DND-41 (cell line): Measurements from ENCODE around the gene NOP16.

Experiments used
- ATAC-seq: fragments of 200-7000 bp; cut with Tn5 transposase; 3 replicates; pipeline ENCODE4 v1.9.1; 2021; ENCODE audit warnings: low read depth; ENCODE audit not compliant: insufficient read depth
- DNase-seq: peaks from one replicate; pipeline ENCODE4 v3.0.0-alpha.2; 2020
- H2AFZ ChIP-seq: 2 replicates; pipeline ENCODE4 v1.6.0; 2012; ENCODE audit warnings: low read depth, low read length
- H3K27ac ChIP-seq: 2 replicates; pipeline ENCODE4 v1.5.1; 2012; ENCODE audit warnings: low read length, inconsistent platforms
- H3K27me3 ChIP-seq: fragments of 200-600 bp; sonication (generic); 2 replicates; pipeline ENCODE4 v1.6.0; 2012; ENCODE audit warnings: low read length, mild to moderate bottlenecking, inconsistent platforms; ENCODE audit not compliant: insufficient read depth, poor library complexity
- H3K36me3 ChIP-seq: 2 replicates; pipeline ENCODE4 v1.5.1; 2012; ENCODE audit warnings: low read length, inconsistent platforms; ENCODE audit not compliant: insufficient read depth
- H3K4me1 ChIP-seq: 2 replicates; pipeline ENCODE4 v1.5.1; 2012; ENCODE audit warnings: mild to moderate bottlenecking, low read length; ENCODE audit not compliant: insufficient read depth
- H3K4me2 ChIP-seq: 2 replicates; pipeline ENCODE4 v1.6.0; 2012; ENCODE audit warnings: mild to moderate bottlenecking, moderate library complexity, low read length, inconsistent platforms; ENCODE audit not compliant: insufficient read depth
- H3K4me3 ChIP-seq, 2 experiments: fragments of 200-600 bp in 1 of 2; shearing (Covaris generic) in 1 of 2; 2 replicates each; pipeline ENCODE4 v1.5.1; 2012 to 2016; ENCODE audit warnings: inconsistent platforms in 2 of 2, low read length in 2 of 2, mild to moderate bottlenecking in 2 of 2, low read depth in 1 of 2, moderate library complexity in 1 of 2
- H3K79me2 ChIP-seq: 2 replicates; pipeline ENCODE4 v1.6.0; 2012; ENCODE audit warnings: low read length, inconsistent platforms; ENCODE audit not compliant: insufficient read depth
- H3K9ac ChIP-seq: 2 replicates; pipeline ENCODE4 v1.6.0; 2012; ENCODE audit warnings: low read depth, mild to moderate bottlenecking, inconsistent platforms, low read length, moderate library complexity
- H3K9me3 ChIP-seq: 2 replicates; pipeline ENCODE4 v1.5.1; 2012; ENCODE audit warnings: low read length, moderate library complexity, mild to moderate bottlenecking, inconsistent platforms; ENCODE audit not compliant: insufficient read depth, severe bottlenecking
- H4K20me1 ChIP-seq: 2 replicates; pipeline ENCODE4 v1.6.0; 2012; ENCODE audit warnings: low read length; ENCODE audit not compliant: insufficient read depth
- EZH2 ChIP-seq: IDR thresholded peaks from 3 replicates; pipeline ENCODE4 v1.6.1; 2012; ENCODE audit warnings: borderline replicate concordance, low read depth, mild to moderate bottlenecking, moderate library complexity, low read length, inconsistent platforms; ENCODE audit not compliant: severe bottlenecking
- TF ChIP-seq, protein P1 (sequence below): IDR thresholded peaks from 2 replicates; pipeline ENCODE4 v1.5.1; 2012; ENCODE audit warnings: borderline replicate concordance, low read length, moderate library complexity, mild to moderate bottlenecking; ENCODE audit not compliant: poor library complexity, severe bottlenecking; ENCODE audit errors: extremely low read depth

Gene NOP16

DNA sequence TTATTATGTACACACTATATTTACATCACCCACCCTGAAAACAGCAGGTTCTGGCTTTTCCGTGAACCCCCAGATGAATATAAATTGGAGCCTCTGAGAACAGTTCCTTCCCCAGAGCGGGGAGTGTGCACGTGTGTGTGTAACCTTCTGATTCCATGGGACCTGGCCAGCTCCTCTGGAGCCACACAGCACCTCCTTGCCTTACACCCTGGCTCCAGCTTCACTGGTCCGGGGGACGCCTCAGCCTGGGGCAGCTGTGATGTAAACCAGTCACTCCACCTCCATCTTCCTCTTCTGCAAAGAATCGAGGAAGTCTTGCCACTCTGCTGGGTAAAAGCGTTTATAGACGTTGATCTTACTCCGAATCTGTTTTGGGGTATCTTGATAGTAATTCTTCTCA is 4.4 kb downstream of the NOP16 start:
- H3K4me3 ChIP-seq, result no peak overlapping the region
- H3K27me3 ChIP-seq, result no peaks in the 10 kb centered on the region
- H3K9me3 ChIP-seq, result no peaks in the 10 kb centered on the region
- H4K20me1 ChIP-seq, result peaks cover 47% of the 10 kb centered on the region
- ATAC-seq (no peak), DNase-seq (no peak)
- H3K79me2 ChIP-seq, result peaks cover 41% of the 10 kb centered on the region
- H3K4me2 ChIP-seq, result no peak overlapping the region
- no peak for TF ChIP-seq EZH2
- TF ChIP-seq, protein P1, sequence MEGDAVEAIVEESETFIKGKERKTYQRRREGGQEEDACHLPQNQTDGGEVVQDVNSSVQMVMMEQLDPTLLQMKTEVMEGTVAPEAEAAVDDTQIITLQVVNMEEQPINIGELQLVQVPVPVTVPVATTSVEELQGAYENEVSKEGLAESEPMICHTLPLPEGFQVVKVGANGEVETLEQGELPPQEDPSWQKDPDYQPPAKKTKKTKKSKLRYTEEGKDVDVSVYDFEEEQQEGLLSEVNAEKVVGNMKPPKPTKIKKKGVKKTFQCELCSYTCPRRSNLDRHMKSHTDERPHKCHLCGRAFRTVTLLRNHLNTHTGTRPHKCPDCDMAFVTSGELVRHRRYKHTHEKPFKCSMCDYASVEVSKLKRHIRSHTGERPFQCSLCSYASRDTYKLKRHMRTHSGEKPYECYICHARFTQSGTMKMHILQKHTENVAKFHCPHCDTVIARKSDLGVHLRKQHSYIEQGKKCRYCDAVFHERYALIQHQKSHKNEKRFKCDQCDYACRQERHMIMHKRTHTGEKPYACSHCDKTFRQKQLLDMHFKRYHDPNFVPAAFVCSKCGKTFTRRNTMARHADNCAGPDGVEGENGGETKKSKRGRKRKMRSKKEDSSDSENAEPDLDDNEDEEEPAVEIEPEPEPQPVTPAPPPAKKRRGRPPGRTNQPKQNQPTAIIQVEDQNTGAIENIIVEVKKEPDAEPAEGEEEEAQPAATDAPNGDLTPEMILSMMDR, result no peak
- H3K36me3 ChIP-seq, result peaks cover 66% of the 10 kb centered on the region
- H3K9ac ChIP-seq, result no peak overlapping the region
- peaks cover 22% of the 10 kb centered on the region for H3K4me1 ChIP-seq
- no peak overlapping the region for H2AFZ ChIP-seq
- no peak overlapping the region for H3K27ac ChIP-seq

DNA sequence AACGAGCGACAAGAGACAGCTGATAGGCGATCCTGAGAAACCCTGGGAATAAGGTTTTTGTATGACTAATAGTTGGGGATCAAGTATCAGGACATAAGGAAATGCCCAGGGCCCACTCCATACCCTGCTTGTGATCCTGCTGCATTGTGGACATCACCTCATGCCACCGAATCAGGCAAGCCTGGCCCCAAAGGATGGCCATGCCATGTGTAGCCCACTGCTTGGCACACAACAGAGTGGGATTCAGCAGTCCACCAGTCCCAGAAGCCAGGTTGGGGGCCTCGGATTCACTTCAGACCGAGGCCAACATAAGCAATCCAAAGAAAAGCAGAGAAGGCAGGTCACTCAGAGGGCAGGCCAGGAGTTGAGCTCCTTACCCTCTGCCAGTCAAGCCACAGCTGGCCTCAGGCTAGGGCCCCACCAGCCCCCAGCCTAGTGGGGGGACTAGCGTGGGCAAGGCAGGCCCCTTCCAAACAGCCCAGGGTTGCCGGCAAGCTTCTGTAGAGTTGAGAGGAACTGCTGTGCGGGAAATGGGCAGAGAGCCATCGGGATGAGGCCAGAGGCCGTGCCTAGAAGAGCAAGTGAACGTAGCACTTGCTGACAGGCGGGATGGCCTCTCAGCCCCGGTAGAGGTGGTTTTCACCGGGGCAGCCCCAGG is 5.0 kb downstream of the NOP16 start:
- DNase-seq (no peak), ATAC-seq (no peak)
- Histone ChIP-seq H3K27ac (no peak overlapping the region), H3K4me3 (no peak overlapping the region), H3K9ac (no peak overlapping the region), H3K27me3 (no peaks in the 10 kb centered on the region), H3K79me2 (peaks cover 40% of the 10 kb centered on the region), H3K36me3 (peaks cover 66% of the 10 kb centered on the region), H3K9me3 (no peaks in the 10 kb centered on the region), H4K20me1 (peaks cover 47% of the 10 kb centered on the region), H2AFZ (no peak overlapping the region), H3K4me1 (peaks cover 22% of the 10 kb centered on the region), H3K4me2 (no peak overlapping the region)
- TF ChIP-seq, protein P1, result no peak
- no peak for TF ChIP-seq EZH2

DNA sequence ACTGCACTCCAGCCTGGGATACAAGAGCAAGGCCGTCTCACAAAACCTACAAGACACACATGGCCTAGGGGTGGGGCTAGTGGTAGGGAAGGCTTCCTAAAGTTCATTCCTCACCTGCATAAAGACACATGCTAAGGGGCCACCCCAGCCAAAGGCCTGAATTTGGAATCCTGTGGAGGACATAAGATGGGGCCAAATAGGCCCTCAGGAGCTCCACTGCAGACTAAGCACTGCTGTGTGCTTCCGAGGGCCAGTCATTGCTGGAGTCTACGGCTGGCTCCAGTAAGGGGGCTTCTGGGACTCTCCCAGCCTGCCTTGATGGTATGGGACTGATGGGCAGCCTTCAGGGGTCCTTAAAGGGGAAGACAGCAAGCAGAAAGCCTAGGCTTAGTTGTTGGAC is 5.7 kb downstream of the NOP16 start:
- peaks cover 66% of the 10 kb centered on the region for H3K36me3 ChIP-seq
- peaks cover 47% of the 10 kb centered on the region for H4K20me1 ChIP-seq
- no peak overlapping the region for H3K4me2 ChIP-seq
- TF ChIP-seq EZH2, result no peak
- TF ChIP-seq, protein P1, result no peak
- no peaks in the 10 kb centered on the region for H3K27me3 ChIP-seq
- H3K79me2 ChIP-seq, result peaks cover 33% of the 10 kb centered on the region
- no peak overlapping the region for H2AFZ ChIP-seq
- DNase-seq (no peak), ATAC-seq (no peak)
- no peaks in the 10 kb centered on the region for H3K9me3 ChIP-seq
- peaks cover 22% of the 10 kb centered on the region for H3K4me1 ChIP-seq
- H3K4me3 ChIP-seq, result no peak overlapping the region
- no peak overlapping the region for H3K9ac ChIP-seq
- H3K27ac ChIP-seq, result no peak overlapping the region

DNA sequence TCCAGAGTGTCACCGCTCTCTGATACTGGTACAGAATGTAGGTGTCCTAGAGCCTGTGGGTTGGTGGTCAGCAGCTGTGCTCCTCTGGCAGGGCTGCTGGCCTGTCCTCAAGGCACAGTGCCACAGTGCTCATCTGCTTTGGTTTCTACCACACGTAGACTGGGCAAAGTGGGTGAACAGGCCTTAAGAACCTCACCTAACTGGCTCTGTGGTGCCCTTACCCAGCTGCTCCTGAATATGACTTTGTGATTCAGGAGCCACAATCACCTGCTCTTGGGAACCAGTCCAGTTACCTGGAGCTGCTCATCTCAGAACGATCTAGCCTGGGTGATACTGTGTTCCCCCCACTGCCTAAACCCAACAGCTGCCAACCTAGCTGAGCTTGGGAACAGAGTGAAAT is 6.4 kb downstream of the NOP16 start:
- no peak for TF ChIP-seq EZH2
- TF ChIP-seq, protein P1, result no peak

More for the DNA sequence above, 6.4 kb downstream of the NOP16 start:
- no peak overlapping the region for H3K4me2 ChIP-seq
- peaks cover 26% of the 10 kb centered on the region for H3K79me2 ChIP-seq
- H4K20me1 ChIP-seq, result peaks cover 40% of the 10 kb centered on the region
- no peak for DNase-seq
- no peak overlapping the region for H2AFZ ChIP-seq
- peaks cover 15% of the 10 kb centered on the region for H3K4me1 ChIP-seq
- H3K9ac ChIP-seq, result no peak overlapping the region
- no peaks in the 10 kb centered on the region for H3K27me3 ChIP-seq
- ATAC-seq, result 0 out of 3 replicates have a peak, but pooled peaks have one; percentile 28
- H3K9me3 ChIP-seq, result no peaks in the 10 kb centered on the region
- H3K36me3 ChIP-seq, result peaks cover 58% of the 10 kb centered on the region
- H3K27ac ChIP-seq, result no peak overlapping the region
- H3K4me3 ChIP-seq, result no peak overlapping the region
